Globus pallidus (tissue), 1 donor: ENCODE data around the gene PDXDC1.
"Not testable (repeated sequence)": the region's sequence is repeated elsewhere in the genome, so short reads cannot be mapped to it uniquely, and the experiment has no call there.

Experiments
- DNase-seq: peaks from one replicate; pipeline ENCODE4 v3.0.0-alpha.2; 2015; ENCODE audit warnings: low spot score

PDXDC1 gene

DNA sequence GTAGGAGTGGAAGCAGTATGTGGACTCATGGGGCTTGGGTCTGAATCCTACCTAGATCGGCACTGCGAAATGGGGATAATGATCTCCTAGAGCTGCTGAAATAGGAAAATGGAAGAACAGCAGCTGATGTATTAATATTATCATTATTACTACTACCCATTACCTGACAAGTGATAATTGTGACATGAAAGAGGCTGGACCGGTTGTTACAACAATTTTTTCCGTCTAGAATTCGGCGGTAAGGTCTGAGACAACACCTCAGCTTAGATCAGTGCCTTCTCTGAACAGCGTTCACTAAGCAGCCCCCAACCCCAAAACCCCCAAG is 533 bp upstream of the PDXDC1 start:
- peak; percentile 18 for DNase-seq

DNA sequence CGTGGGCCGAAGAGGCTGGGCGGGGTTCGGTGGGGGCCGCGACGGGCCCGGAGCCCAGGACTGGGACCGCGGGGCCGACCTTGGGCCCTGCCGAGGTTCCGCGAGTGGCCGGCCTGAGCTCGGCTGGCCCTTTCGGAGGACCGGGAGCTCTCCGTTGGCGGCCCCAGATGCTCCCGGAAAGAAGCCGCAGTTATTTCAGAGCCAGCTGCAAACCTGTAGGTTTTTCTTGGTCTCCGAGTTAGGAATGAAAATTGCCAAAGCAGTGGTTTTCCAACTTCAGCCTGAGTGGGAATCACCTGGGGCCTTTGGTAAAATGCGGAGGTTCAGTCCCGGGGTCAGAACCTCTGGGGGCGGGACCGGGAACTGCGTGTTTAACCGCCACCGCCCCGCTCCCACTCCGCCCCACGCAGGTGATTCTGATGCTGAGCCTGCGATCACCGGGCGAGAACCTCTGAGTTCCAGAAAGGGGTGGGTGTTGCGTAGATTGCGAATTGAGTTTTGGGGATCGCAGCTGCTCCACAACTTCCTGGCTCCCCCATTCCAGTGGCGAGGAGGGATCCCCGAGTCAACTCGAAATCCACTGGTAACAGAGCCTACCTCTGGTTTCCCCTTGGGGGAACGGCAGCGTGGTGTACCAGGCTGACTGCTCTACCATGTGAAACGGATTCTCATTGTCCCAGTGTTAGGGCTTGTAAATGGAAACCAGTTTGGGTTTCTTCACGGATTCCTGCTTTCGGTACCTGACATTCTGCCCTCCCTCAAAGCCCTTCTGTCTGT is 780 bp downstream of the PDXDC1 start:
- DNase-seq = peak; percentile 8

DNA sequence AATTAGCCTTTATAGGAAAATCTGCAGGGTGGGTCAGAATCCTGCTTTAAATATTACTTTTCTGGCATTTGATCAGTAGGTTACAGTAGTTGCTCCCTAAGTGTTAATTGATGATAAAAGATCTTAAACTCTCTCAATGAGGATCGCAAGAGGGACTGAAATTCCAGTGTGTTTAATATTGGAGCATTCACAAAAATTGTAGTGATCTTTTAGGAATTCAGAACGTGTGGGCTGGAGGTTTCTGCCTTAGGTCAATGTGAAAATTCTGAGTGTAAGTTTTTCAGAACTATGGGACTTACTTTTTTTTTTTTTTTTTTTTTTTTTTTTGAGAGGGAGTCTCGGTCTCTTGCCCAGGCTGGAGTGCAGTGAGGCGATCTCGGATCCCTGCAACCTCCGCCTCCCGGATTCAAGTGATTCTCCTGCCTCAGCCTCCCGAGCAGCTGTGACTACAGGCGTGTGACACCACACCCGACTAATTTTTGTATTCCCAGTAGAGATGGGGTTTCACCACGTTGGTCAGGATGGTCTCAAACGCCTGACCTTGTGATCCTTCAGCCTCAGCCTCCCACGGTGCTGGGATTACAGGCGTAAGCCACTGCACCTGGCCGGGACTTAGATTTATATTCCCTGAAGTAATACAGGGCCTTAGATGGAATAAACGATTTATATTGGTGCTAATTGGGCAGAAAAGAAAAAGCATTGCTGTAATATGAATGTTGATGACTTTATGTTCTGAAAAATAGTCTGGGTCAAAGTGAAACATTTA is 2.3 kb downstream of the PDXDC1 start:
- DNase-seq = not testable (repeated sequence)

GRCh38 chr16:14978281-14978680 is 3.5 kb downstream of the PDXDC1 start:
- DNase-seq = not testable (repeated sequence)

- DNase-seq = not testable (repeated sequence)
Observed at GRCh38 chr16:14978908-14979307, 4.1 kb downstream of the PDXDC1 start.

- not testable (repeated sequence) for DNase-seq
Observed at GRCh38 chr16:14981234-14981633, 6.4 kb downstream of the PDXDC1 start.

GRCh38 chr16:14982521-14982920 is 7.7 kb downstream of the PDXDC1 start:
- not testable (repeated sequence) for DNase-seq

DNA sequence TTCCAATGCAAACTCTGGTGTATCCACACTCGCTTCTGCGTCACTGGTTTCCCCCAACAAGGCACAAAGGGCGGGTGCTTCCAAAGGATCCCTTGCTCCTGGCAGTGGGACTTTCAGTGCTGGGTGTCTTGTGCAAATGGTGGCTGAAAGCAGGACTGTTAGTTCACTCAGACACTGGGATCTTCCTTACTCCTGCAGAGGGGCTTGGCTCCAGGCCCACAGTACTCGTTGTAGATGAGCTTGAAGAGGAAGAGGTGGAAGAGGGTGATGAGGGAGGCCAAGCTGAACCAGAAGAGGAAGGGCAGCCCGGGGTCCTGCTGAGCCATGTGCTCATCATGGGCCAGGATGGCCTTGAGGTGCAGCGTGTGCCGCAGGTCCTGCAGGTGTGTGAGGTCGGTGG is 13.3 kb downstream of the PDXDC1 start:
- not testable (repeated sequence) for DNase-seq

GRCh38 chr16:14988661-14989191 is 13.9 kb downstream of the PDXDC1 start:
- not testable (repeated sequence) for DNase-seq

DNA sequence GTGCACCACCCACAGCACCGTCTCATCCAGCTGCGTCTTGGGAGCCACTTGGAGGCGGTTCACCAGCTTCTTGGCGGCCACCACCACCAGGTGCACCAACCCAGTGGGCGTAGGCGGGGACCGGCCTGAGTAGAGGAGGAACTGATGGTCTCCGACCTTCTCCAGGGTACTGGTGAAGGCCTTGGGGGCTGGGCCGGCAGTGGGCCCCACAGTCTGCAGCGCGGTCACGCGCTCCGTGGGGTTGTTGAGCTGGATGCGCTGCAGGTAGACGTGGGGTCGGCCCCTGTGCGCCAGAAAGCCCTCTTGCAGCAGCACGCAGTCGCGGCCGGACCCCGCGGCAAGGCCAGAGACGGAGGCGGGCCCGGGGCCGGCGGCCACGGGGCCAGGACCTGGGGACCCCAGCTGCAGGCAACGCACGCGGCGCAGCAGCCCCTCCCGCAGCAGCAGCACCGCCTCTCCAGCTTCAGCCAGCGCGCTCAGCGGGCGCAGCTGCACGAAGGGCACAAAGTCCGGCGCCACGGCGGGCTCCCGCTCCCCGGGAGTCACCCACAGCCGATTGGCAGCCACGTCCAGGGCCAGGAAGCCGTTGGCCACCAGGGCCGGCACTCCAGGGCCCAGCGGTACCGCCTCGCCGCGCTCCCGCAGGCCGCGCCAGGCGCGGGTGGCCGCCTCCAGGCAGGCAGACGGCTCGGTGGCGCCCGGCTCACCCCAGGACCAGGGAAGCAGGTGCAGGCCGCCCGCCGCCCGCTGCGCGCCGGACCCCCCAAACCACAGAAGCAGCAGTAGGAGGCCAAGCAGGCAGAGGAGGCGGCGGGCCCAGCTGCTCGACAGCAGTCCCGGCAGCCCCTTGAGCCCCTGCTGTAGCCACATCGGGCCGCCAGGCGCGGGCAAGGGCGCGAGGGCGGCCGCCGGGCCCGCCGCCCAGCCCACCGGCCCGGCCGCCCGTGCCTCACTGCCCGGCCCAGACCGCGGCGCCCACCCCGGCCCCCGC is 14.8 kb downstream of the PDXDC1 start:
- DNase-seq = not testable (repeated sequence)

GRCh38 chr16:14993277-14994151 is 18.7 kb downstream of the PDXDC1 start:
- DNase-seq = not testable (repeated sequence)

DNA sequence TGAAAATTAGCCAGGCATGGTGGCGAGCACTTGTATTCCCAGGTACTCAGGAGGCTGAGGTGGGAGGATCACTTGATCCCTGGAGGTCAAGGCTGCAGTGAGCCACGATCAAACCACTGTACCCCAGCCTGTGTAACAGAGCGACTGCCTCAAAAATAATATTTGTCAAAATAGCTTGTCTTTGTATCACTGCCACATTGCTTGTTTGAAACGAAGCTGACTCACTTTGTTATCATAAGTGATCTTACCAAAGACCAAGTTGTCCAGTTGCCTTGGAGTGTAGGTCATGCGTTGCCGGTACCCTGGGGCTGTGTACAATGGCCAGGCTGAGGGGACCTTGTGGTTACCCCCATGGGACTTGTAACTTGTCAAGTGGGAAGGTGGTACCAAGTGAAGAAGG is 21.9 kb downstream of the PDXDC1 start:
- not testable (repeated sequence) for DNase-seq

GRCh38 chr16:14998300-14998699 is 23.5 kb downstream of the PDXDC1 start:
- DNase-seq = not testable (repeated sequence)

GRCh38 chr16:14999845-15000244 is 25.0 kb downstream of the PDXDC1 start:
- DNase-seq = not testable (repeated sequence)

DNA sequence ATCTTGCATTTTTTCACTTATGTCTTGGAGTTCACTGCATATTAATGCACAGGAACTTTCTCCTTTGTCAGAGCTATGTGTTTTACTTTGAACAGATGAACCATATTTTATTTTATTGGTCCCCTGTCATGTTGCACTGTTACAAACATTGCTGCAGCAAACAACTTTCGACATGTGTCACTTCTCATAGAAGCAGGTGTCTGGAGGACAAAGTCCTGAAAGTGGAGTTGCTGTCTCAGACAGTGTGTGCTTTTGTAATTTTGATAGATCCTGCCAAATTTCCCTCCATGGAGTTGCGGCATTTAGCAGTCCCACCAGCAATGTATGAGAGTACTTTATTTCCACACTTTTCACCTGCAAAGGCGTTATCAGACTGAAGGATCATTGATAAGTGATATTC is 27.6 kb downstream of the PDXDC1 start:
- DNase-seq = not testable (repeated sequence)

GRCh38 chr16:15005357-15006132 is 30.7 kb downstream of the PDXDC1 start:
- DNase-seq = not testable (repeated sequence)

GRCh38 chr16:15008647-15009046 is 33.8 kb downstream of the PDXDC1 start:
- DNase-seq = not testable (repeated sequence)

DNA sequence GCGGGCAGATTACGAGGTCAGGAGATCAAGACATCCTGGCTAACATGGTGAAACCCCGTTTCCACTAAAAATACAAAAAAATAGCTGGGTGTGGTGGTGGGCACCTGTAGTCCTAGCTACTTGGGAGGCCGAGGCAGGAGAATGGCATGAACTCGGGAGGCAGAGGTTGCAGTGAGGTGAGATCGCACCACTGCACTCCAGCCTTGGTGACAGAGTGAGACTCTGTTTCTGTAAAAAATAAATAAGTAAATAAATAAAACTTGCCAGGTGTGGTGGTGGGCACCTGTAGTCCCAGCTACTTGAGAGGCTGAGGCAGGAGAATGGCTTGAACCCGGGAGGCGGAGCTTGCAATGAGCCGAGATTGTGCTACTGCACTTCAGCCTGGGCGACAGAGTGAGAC is 38.1 kb downstream of the PDXDC1 start:
- DNase-seq = not testable (repeated sequence)

DNA sequence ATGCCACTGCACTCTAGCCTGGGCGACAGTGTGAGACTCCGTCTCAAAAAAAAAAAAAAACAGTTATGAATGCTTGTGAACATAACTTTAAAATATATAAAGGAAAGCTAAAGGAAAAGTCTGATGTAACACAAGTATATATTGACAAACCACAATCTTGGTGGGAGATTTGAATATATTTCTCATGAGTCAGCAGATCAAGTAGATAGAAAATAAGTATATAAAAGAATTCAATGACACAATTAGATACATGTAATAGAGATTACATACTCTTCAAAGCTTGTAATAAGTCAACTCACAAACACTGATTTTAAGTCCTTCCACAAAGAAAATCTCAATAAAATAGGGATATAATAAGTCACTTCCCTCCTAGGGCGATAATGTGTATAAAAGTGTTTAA is 40.8 kb downstream of the PDXDC1 start:
- DNase-seq = not testable (repeated sequence)

- not testable (repeated sequence) for DNase-seq
Observed at GRCh38 chr16:15016354-15016753, 41.5 kb downstream of the PDXDC1 start.
